ENCODE measurements around the gene TANC1.

GRCh38 chr2:159228081-159228581 is 259.7 kb downstream of the TANC1 start:
- TF ChIP-seq POLR2A (IDR thresholded peaks at IDR 0.05) (no peak), CTCF (IDR thresholded peaks at IDR 0.05) (no peak), POLR2AphosphoS5 (IDR thresholded peaks at IDR 0.05; ENCODE audit: insufficient read depth in 1 of 2, low read depth in 1 of 2) (no peak)

All from vagina (tissue), 2 donors.